ENCODE data around the gene USP22.

USP22 gene

DNA sequence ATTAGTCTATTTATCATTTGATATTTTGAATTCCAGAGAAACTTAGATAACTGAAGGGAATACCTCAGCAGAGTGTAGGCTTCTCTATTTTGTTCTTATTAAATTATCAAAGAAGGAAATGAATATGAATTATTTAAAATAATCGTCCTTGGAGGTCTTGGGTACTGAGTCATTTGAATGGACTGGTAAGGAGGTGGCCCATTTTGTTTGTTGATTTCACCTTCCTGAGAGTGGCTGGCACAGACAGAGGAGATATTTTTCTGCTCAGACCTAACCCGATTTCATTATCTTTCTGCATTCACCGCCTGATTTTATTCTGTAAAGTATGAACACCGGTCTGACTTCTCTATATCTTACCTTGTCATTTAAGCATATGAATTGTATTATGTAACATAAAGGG, 88.0 kb downstream of the USP22 start:
- TF ChIP-seq, protein P1, sequence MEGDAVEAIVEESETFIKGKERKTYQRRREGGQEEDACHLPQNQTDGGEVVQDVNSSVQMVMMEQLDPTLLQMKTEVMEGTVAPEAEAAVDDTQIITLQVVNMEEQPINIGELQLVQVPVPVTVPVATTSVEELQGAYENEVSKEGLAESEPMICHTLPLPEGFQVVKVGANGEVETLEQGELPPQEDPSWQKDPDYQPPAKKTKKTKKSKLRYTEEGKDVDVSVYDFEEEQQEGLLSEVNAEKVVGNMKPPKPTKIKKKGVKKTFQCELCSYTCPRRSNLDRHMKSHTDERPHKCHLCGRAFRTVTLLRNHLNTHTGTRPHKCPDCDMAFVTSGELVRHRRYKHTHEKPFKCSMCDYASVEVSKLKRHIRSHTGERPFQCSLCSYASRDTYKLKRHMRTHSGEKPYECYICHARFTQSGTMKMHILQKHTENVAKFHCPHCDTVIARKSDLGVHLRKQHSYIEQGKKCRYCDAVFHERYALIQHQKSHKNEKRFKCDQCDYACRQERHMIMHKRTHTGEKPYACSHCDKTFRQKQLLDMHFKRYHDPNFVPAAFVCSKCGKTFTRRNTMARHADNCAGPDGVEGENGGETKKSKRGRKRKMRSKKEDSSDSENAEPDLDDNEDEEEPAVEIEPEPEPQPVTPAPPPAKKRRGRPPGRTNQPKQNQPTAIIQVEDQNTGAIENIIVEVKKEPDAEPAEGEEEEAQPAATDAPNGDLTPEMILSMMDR (IDR thresholded peaks at IDR 0.05; ENCODE audit: low read length), result no peak
- Histone ChIP-seq H3K4me2 (ENCODE audit: low read depth, low read length) (no peak overlapping the region), H2AFZ (ENCODE audit: low read length) (no peak overlapping the region), H3K36me3 (replicated peaks; ENCODE audit: insufficient read depth, low read length) (no peaks in the 10 kb centered on the region), H3K9ac (ENCODE audit: low read length) (no peak overlapping the region), H3K9me2 (replicated peaks; ENCODE audit: insufficient read depth, low read length) (no peaks in the 10 kb centered on the region), H4K20me1 (ENCODE audit: insufficient read depth, low read length) (no peaks in the 10 kb centered on the region), H3K27ac (ENCODE audit: low read length) (no peak overlapping the region), H3F3A (ENCODE audit: insufficient read depth, low read length) (no peaks in the 10 kb centered on the region), H3K4me3 (ENCODE audit: low read length) (no peak overlapping the region), H3K79me2 (ENCODE audit: low read length) (no peaks in the 10 kb centered on the region), H3K27me3 (replicated peaks; ENCODE audit: insufficient read depth, low read length) (no peaks in the 10 kb centered on the region), H3K9me3 (replicated peaks; ENCODE audit: insufficient read depth, low read length) (no peaks in the 10 kb centered on the region), H3K4me1 (ENCODE audit: low read length) (0 out of 2 replicates have a peak, but pooled peaks cover 10% of the 10 kb centered on the region)
- DNase-seq, result no peak

DNA sequence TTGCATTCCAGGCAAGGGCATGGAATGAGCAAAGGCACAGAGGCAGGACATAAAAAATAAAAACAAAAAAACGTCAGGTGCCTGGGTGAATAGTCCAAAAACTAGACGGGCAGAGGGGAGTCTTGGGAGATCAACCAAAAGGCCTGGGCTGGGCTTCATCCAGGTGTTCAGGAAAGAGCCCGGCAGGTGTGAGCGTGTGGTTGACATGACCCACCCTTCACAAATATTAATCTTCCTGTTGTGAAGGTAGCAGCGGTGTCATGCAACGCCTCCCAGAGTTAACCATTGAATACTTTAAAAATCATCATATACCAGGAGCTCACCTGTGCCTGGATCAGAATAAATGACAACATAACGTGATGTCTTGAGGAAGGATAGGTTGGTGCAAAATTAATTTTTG, 90.6 kb downstream of the USP22 start:
- Histone ChIP-seq H3K4me1 (ENCODE audit: low read length) (0 out of 2 replicates have a peak, but pooled peaks cover 10% of the 10 kb centered on the region), H3K36me3 (replicated peaks; ENCODE audit: insufficient read depth, low read length) (no peaks in the 10 kb centered on the region), H3F3A (ENCODE audit: insufficient read depth, low read length) (no peaks in the 10 kb centered on the region), H3K9ac (ENCODE audit: low read length) (no peak overlapping the region), H3K27ac (ENCODE audit: low read length) (no peak overlapping the region), H3K4me2 (ENCODE audit: low read depth, low read length) (no peak overlapping the region), H3K27me3 (replicated peaks; ENCODE audit: insufficient read depth, low read length) (no peaks in the 10 kb centered on the region), H4K20me1 (ENCODE audit: insufficient read depth, low read length) (no peaks in the 10 kb centered on the region), H3K79me2 (ENCODE audit: low read length) (no peaks in the 10 kb centered on the region), H3K4me3 (ENCODE audit: low read length) (no peak overlapping the region), H3K9me2 (replicated peaks; ENCODE audit: insufficient read depth, low read length) (no peaks in the 10 kb centered on the region), H2AFZ (ENCODE audit: low read length) (no peak overlapping the region), H3K9me3 (replicated peaks; ENCODE audit: insufficient read depth, low read length) (no peaks in the 10 kb centered on the region)
- TF ChIP-seq, protein P1 (IDR thresholded peaks at IDR 0.05; ENCODE audit: low read length), result no peak
- no peak for TF ChIP-seq EZH2 (optimal IDR thresholded peaks at IDR 0.05; ENCODE audit: low read depth, low read length)
- TF ChIP-seq EZH2phosphoT487 (IDR thresholded peaks at IDR 0.05; ENCODE audit: low read length), result no peak
- peak; percentile 52 for DNase-seq
